ENCODE results near the gene TRPM3.

- TF ChIP-seq CEBPB (IDR thresholded peaks at IDR 0.05) (no peak), MAX (IDR thresholded peaks at IDR 0.05) (no peak), EP300 (IDR thresholded peaks at IDR 0.05) (no peak), CHD4 (IDR thresholded peaks at IDR 0.05; ENCODE audit: borderline replicate concordance) (no peak), CTCF (IDR thresholded peaks at IDR 0.05) (no peak), NFE2L2 (conservative IDR thresholded peaks at IDR 0.05; ENCODE audit: low read length) (no peak), POLR2A (IDR thresholded peaks at IDR 0.05; ENCODE audit: low read length) (no peak), RFX5 (IDR thresholded peaks at IDR 0.05) (no peak), JUN (IDR thresholded peaks at IDR 0.05) (no peak)
These were observed 348.8 kb downstream of the TRPM3 start for GRCh38 chr9:70772601-70773000.

All from A549 (cell line).